Activated CD8-positive, alpha-beta memory T cell treated with anti-CD3 and anti-CD28 coated beads, Interleukin-2, amount 50 U/mL, for 48 hours (primary cell): ENCODE data around the gene SLC22A1.

ENCODE experiments used
- DNase-seq: peaks from one replicate; pipeline ENCODE4 v3.0.0-alpha.2; 2020

The SLC22A1 gene

DNA sequence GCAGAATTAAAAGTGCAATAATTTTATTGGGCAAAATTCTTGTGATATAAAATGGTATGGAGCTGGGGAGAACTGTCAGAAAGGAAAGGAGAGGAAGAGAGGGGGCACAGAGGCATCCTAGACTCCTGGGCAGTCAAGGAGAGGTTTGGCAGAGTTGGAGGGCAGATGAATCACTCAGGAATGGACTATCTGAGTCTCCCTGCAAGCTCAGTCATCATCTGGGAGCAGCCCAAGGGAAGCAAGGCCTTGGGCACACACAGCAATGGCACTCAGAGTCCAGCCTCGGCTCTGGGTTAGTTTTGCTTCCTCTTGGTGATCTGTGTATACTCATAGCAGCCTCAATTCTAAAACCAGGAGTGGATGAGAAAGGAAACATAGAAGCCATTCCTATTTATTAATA lies 67.2 kb downstream of the SLC22A1 start:
- DNase-seq, result no peak

DNA sequence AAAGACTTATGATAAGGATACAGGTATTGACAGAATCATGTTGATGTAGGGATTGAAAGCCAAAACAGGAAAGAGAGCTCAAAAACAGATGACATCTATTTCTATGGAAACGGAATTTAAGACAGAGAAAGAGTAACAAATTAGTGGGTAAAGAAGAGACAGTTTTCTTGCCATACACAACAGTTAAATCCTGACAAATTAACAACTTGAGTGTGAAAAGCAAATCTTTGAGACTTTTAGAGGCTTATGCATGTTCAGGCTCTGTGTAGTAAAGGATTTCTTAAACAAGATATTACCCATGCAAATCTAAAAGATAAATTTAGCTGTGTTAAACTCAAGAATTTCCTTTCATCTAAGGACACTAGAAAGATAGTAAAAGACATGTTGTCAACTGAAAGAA lies 68.5 kb downstream of the SLC22A1 start:
- DNase-seq, result no peak

DNA sequence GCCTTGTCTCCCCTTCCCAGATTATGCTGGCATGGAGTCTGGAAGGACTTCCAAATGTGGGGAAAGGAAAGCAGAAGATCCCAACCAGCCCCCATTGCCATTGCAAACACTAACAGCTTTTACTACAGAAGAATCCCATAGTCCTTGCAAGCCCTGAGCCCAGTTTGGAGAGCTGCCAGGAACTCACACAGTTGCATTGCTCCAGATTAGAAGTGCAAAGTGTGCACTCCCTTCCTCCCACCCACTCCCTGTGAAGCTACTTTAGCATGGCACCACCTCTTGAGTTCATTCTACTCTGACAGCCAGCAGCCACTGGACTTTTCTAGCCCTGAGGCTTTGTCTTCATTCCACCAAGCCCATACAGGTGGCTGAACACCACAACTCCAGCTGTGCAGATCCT lies 69.4 kb downstream of the SLC22A1 start:
- DNase-seq, result no peak

DNA sequence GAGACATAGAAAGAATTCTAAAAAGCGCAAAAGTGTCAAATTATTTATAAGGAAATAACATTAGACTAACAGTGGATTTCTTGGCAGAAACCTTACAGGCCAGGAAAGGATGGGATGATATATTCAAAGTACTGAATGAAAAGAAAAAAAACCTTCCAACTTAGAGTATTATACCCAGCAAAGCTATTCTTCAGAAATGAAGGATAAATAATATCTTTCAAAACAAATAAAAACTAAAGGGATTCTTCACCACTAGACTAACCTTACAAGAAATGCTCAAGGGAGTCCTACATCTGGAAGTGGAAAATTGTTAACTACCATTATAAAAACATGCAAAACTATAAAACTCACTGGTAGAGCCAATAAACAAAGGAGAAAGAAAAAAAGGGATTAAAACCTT lies 71.2 kb downstream of the SLC22A1 start:
- no peak for DNase-seq

DNA sequence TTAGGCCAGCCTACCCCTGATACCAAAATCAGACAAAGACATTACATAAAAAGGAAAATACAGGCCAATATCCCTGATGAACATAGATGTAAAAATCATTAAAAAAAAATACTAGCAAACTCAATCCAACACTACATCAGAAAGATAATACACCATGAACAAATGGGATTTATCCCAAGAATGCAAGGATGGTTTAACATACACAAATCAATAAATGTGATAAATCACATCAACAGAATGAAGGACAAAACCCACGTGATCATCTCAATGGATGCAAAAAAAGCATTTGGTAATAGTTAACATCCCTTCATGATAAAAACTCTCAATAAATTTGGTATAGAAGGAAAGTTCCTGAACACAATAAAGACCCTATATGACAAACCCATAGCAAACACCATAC lies 73.2 kb downstream of the SLC22A1 start:
- DNase-seq, result no peak

DNA sequence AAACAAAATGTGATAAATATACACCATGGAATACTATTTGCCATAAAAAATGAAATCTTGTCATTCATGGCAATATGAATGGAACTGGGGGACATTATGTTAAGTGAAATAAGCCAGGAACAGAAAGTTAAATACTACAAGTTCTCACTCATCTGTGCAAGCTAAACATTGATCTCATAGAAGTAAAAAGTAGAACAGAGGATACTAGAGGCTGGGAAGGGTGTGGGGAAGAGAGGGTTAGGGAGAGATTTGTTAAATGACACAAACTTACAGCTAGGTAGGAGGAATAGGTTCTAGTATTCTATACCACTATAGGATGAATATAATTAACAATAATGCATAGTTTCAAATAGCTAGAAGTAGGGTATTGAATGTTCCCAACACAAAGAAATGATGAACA lies 76.0 kb downstream of the SLC22A1 start:
- no peak for DNase-seq

DNA sequence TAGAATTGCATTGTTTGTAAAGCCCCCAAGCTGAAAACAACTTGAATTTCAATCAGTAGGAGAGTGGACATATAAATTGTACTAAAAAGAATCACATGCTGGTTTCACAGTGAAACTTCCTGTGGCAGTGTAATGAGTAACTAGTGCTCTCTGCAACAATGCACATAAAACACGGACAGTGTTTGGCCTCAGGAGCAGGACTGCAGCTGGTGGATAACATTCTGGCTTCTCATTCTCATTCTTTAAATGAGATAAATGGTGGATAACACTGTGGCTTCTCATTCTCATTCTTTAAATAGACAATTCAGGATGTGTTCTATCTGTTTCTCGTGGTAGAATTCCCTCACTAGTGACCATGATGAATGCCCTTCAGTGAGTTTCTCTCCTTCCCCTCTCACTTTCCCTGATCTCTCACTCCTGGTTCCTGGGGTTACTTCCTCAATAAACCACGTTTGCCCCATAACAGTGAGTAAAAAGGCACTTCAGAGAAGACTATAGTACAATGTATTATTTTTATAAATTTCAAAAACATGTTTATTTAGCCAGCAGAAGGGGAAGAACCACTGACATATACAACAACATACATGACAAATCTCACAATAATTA lies 77.1 kb downstream of the SLC22A1 start:
- no peak for DNase-seq

DNA sequence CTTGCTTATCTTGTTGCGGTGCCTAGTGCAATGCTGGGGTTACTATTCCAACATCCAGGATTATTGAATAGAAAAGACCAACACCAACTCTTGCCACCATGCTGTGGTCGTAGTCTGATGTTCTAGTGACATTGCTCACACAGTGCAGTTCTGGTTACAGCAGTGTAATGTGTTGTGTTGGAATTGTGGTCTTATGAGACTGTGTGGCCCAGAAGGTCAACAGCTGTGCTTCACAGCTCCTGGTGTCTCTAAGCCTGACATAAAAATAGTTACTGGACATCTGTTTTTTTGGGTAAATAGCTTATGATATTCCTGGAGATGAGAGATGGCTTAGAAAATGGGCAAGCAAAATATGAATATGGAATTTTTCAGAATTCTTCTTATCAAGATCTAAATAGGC lies 79.4 kb downstream of the SLC22A1 start:
- no peak for DNase-seq

DNA sequence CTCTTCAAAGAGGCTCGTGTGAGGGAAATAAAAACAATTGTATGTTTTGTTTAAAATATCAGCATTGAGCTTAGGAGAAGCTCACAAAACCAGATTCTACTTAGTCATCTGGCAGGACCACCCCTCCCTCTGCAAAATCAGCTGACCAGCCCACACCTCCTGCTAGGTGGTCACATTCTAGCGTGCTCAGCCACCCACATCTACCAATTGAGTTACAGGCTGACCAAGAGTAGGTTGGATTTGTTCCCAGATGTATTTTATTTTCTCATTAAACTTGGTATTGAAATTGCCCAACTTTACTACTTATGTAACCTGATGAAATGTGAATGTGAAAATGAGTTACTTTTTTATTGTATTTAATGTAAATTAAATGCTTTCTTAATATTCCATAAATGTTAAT lies 80.8 kb downstream of the SLC22A1 start:
- no peak for DNase-seq

DNA sequence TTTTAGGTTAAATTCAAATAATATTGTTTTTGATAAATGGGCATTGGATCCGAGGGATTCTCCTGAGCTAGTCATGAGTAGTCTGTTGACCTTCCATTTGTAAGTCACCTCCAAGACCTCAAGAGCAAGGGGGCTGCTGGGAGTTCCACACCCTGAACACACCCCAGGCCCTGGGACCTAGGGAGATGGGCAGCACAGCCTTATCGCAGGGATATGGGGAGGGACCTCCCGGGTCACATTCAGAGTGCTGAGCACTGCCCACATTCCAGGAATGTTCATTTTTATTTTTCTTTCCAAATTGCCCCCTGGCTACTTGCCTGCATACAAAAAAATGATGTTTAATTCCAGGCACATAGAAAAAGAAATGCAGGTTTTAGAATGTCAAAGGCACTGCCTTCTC lies 81.5 kb downstream of the SLC22A1 start:
- DNase-seq, result no peak

DNA sequence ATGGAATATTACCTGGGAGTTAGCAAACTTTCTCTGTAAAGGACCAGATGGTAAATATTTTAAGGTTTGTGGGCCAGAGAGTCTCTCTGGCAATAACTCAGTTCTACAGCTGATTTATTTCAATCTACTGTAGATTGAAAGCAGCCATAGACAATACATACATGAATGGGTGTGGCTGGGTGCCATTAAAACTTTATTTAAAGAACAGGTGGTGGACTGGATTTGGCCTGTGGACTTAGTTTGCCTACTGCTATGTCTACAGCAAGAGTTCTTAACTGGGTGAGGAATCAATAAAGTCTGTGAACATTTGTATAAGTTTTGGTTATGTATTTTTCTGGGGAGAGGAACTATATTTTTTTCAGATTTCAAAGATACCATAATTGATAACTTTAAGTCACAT lies 81.9 kb downstream of the SLC22A1 start:
- DNase-seq, result no peak

DNA sequence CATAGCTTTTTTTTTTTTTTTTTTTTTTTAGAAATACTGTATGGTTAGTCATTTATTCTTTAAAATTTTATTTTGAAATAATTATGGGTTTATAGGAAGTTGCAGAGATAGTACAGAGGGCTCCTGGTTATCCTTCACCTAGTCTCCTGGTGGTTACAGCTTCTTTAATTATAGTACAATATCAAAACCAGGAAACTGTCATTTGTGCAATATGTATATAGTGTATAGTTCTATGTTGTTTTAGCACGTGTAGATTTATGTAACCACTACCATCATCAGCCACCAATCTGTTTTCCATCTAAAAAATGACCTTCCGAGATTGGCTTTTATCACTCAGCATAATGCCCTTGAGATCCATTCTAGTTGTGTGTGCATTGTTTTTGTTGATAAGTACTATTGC lies 82.3 kb downstream of the SLC22A1 start:
- no peak for DNase-seq

DNA sequence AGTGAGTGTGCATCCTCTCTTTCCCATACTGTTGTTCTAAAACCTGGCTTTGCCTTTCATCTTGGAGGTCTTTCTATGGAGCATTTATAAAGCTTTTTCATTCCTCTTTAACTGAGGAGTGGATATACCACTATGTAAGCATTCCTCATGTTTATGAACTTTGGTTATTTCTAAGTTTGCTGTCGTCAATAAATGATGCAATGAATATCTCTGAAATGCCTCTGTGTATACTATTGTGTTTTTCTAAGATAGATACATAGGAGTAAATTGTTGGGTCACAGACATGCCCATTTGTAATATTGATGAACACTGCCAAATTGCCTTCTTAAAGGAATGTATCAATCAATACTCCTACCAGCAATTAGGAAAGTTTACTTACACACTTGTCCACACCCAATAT lies 83.1 kb downstream of the SLC22A1 start:
- DNase-seq, result no peak

DNA sequence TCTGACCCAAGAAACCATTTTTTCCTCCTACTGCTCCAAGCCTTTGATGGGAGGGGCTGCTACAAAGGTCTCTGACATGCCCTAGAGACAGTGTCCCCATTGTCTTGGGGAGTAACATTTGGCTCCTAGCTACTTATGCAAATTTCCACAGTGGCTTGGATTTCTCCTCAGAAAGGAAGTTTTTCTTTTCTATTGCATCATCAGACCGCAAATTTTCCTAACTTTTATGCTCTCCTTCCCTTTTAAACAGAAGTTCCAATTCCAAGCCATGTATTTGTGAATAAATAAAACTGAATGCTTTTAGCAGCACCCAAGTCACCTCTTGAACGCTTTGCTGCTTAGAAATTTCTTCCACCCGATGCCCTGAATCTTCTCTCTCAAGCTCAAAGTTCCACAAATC lies 86.0 kb downstream of the SLC22A1 start:
- DNase-seq, result no peak
